NCI-H526 (cell line): ENCODE measurements around the gene KCNE3.
A peak's percentile ranks its signal among the peaks of the same experiment; 100 is the strongest.

Source experiments
- DNase-seq, 2 experiments: peaks; one replicate each; lab custom pipeline; 2025; lab: John Stamatoyannopoulos, UW

Gene KCNE3

GRCh38 chr11:74471668-74472429, 4.5 kb upstream of the KCNE3 start:
- no peak for DNase-seq

GRCh38 chr11:74471037-74471436, 3.7 kb upstream of the KCNE3 start:
- no peak for DNase-seq

- DNase-seq, result no peak
These were observed 3.2 kb upstream of the KCNE3 start for GRCh38 chr11:74470526-74470925.

GRCh38 chr11:74468936-74469335, 1.6 kb upstream of the KCNE3 start:
- no peak for DNase-seq

GRCh38 chr11:74468521-74468920, 1.2 kb upstream of the KCNE3 start:
- no peak for DNase-seq

GRCh38 chr11:74468058-74468457, 709 bp upstream of the KCNE3 start:
- no peak for DNase-seq

GRCh38 chr11:74465291-74465708, 2.0 kb downstream of the KCNE3 start:
- no peak for DNase-seq

- no peak for DNase-seq
These were observed 2.6 kb downstream of the KCNE3 start for GRCh38 chr11:74464746-74465145.

- DNase-seq, result no peak
These were observed 4.1 kb downstream of the KCNE3 start for GRCh38 chr11:74463216-74463615.

GRCh38 chr11:74462631-74463030, 4.7 kb downstream of the KCNE3 start:
- no peak for DNase-seq

GRCh38 chr11:74462009-74462408, 5.3 kb downstream of the KCNE3 start:
- DNase-seq, result no peak

- DNase-seq, result no peak
These were observed 6.7 kb downstream of the KCNE3 start for GRCh38 chr11:74460481-74461154.

- DNase-seq, result no peak
These were observed 7.3 kb downstream of the KCNE3 start for GRCh38 chr11:74460065-74460464.

- DNase-seq, result no peak
These were observed 7.8 kb downstream of the KCNE3 start for GRCh38 chr11:74459584-74459983.

GRCh38 chr11:74457356-74457755, 10.0 kb downstream of the KCNE3 start:
- DNase-seq, result no peak

- peak; percentile 48 to 83 for DNase-seq
These were observed 13.9 kb downstream of the KCNE3 start for GRCh38 chr11:74453373-74453975.

GRCh38 chr11:74452366-74452765, 15.0 kb downstream of the KCNE3 start:
- DNase-seq, result no peak

- no peak for DNase-seq
These were observed 17.0 kb downstream of the KCNE3 start for GRCh38 chr11:74450318-74450717.

- peak; percentile 65 to 88 for DNase-seq
These were observed 17.9 kb downstream of the KCNE3 start for GRCh38 chr11:74449369-74449931.

- DNase-seq, result no peak
These were observed 19.6 kb downstream of the KCNE3 start for GRCh38 chr11:74447720-74448119.

GRCh38 chr11:74446532-74446938, 20.8 kb downstream of the KCNE3 start:
- no peak for DNase-seq

- no peak for DNase-seq
These were observed 23.0 kb downstream of the KCNE3 start for GRCh38 chr11:74444173-74444826.
